NT2/D1 (cell line): ENCODE measurements around the gene RANBP17.

ENCODE experiments used
- SUZ12 ChIP-seq: IDR thresholded peaks from 2 replicates; pipeline ENCODE4 v1.6.1; 2011; ENCODE audit not compliant: insufficient read length, insufficient read depth; ENCODE audit errors: extremely low read depth
- ZNF274 ChIP-seq: IDR thresholded peaks from 2 replicates; pipeline ENCODE4 v1.6.1; 2011; ENCODE audit warnings: mild to moderate bottlenecking, low read depth, low read length

DNA sequence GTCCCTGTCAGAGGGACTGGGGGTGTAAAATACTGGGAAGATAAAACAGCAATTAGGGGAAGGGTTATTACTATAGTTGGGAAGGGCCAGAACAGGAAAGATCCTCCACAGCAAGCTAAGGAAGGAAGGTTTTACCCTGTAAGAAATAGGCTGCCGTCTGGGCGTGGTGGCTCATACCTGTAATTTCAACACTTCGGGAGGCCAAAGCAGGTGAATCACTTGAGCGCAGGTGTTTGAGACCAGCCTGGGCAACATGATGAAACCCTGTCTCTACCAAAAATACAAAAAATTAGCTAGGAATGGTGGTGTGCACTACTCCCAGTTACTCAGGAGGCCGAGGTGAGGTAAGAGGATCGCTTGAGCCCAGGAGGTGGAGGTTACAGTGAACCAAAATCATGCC is 282.1 kb downstream of the RANBP17 start:
- TF ChIP-seq ZNF274 (no peak), SUZ12 (no peak)
